HUES6 (cell line): Measurements from ENCODE around the gene RAB40C.

Experiments used
- H3K27ac ChIP-seq: 2 replicates; pipeline ENCODE4 v1.7.0; 2013; ENCODE audit warnings: low read depth, mild to moderate bottlenecking, low read length, inconsistent platforms
- H3K27me3 ChIP-seq: 2 replicates; pipeline ENCODE4 v1.6.1; 2013; ENCODE audit warnings: low read length; ENCODE audit not compliant: control insufficient read depth, insufficient read depth
- H3K36me3 ChIP-seq: 2 replicates; pipeline ENCODE4 v1.6.1; 2013; ENCODE audit warnings: low read length; ENCODE audit not compliant: control insufficient read depth, insufficient read depth
- H3K4me1 ChIP-seq: 2 replicates; pipeline ENCODE4 v1.6.1; 2013; ENCODE audit warnings: low read length; ENCODE audit not compliant: control insufficient read depth, insufficient read depth
- H3K4me3 ChIP-seq: 2 replicates; pipeline ENCODE4 v1.5.1; 2013; ENCODE audit warnings: low read depth, low read length
- H3K9ac ChIP-seq: one replicate; pipeline ENCODE4 v1.6.1; 2013; ENCODE audit warnings: mild to moderate bottlenecking, low read length
- H3K9me3 ChIP-seq: 2 replicates; pipeline ENCODE4 v1.6.1; 2013; ENCODE audit warnings: low read depth, low read length; ENCODE audit not compliant: control insufficient read depth, insufficient read depth

RAB40C gene

GRCh38 chr16:609984-610383, 20.1 kb downstream of the RAB40C start:
- Histone ChIP-seq H3K36me3 (peaks cover 6% of the 10 kb centered on the region; the same call in 1 of the 2 replicates), H3K9ac (no peak overlapping the region), H3K27me3 (no peaks in the 10 kb centered on the region), H3K4me1 (0 out of 2 replicates have a peak, but pooled peaks cover 4% of the 10 kb centered on the region), H3K9me3 (peaks cover 10% of the 10 kb centered on the region), H3K4me3 (no peak overlapping the region), H3K27ac (no peak overlapping the region)

GRCh38 chr16:610513-611381, 20.9 kb downstream of the RAB40C start:
- H3K9me3 ChIP-seq, result 0 out of 2 replicates have a peak, but pooled peaks cover 2% of the 10 kb centered on the region
- no peaks in the 10 kb centered on the region for H3K27me3 ChIP-seq
- no peak overlapping the region for H3K9ac ChIP-seq
- H3K36me3 ChIP-seq, result peaks cover 6% of the 10 kb centered on the region; the same call in 1 of the 2 replicates
- 0 out of 2 replicates have a peak, but pooled peaks cover 4% of the 10 kb centered on the region for H3K4me1 ChIP-seq
- H3K27ac ChIP-seq, result no peak overlapping the region
- no peak overlapping the region for H3K4me3 ChIP-seq

GRCh38 chr16:615122-615521, 25.3 kb downstream of the RAB40C start:
- H3K27me3 ChIP-seq, result no peaks in the 10 kb centered on the region
- peaks cover 6% of the 10 kb centered on the region; the same call in 1 of the 2 replicates for H3K36me3 ChIP-seq
- H3K4me1 ChIP-seq, result no peaks in the 10 kb centered on the region
- H3K4me3 ChIP-seq, result no peak overlapping the region
- H3K9ac ChIP-seq, result no peak overlapping the region
- H3K27ac ChIP-seq, result no peak overlapping the region
- H3K9me3 ChIP-seq, result no peaks in the 10 kb centered on the region

GRCh38 chr16:616733-617586, 27.1 kb downstream of the RAB40C start:
- Histone ChIP-seq H3K9me3 (no peaks in the 10 kb centered on the region), H3K27ac (no peak overlapping the region), H3K36me3 (peaks cover 6% of the 10 kb centered on the region; the same call in 1 of the 2 replicates), H3K4me1 (peaks cover 8% of the 10 kb centered on the region), H3K27me3 (no peaks in the 10 kb centered on the region), H3K9ac (no peak overlapping the region), H3K4me3 (no peak overlapping the region)

- H3K27me3 ChIP-seq, result no peaks in the 10 kb centered on the region
- H3K4me3 ChIP-seq, result no peak overlapping the region
- H3K27ac ChIP-seq, result no peak overlapping the region
- peaks cover 17% of the 10 kb centered on the region for H3K4me1 ChIP-seq
- no peak overlapping the region for H3K9ac ChIP-seq
- H3K9me3 ChIP-seq, result no peaks in the 10 kb centered on the region
- peaks cover 6% of the 10 kb centered on the region; the same call in 1 of the 2 replicates for H3K36me3 ChIP-seq
Measured at GRCh38 chr16:617855-618254, 28.0 kb downstream of the RAB40C start.

GRCh38 chr16:619476-620100, 29.7 kb downstream of the RAB40C start:
- no peak overlapping the region for H3K4me3 ChIP-seq
- no peak overlapping the region for H3K9ac ChIP-seq
- 0 out of 2 replicates have a peak, but pooled peaks cover under 1% of the 10 kb centered on the region for H3K36me3 ChIP-seq
- H3K27me3 ChIP-seq, result no peaks in the 10 kb centered on the region
- peaks cover 24% of the 10 kb centered on the region for H3K4me1 ChIP-seq
- H3K9me3 ChIP-seq, result no peaks in the 10 kb centered on the region
- H3K27ac ChIP-seq, result no peak overlapping the region

GRCh38 chr16:620700-621525, 31.0 kb downstream of the RAB40C start:
- no peaks in the 10 kb centered on the region for H3K36me3 ChIP-seq
- H3K27ac ChIP-seq, result no peak overlapping the region
- H3K27me3 ChIP-seq, result no peaks in the 10 kb centered on the region
- H3K9ac ChIP-seq, result no peak overlapping the region
- H3K9me3 ChIP-seq, result no peaks in the 10 kb centered on the region
- no peak overlapping the region for H3K4me3 ChIP-seq
- H3K4me1 ChIP-seq, result peaks cover 25% of the 10 kb centered on the region

- Histone ChIP-seq H3K4me1 (peaks cover 25% of the 10 kb centered on the region), H3K4me3 (no peak overlapping the region), H3K9ac (no peak overlapping the region), H3K27me3 (no peaks in the 10 kb centered on the region), H3K9me3 (no peaks in the 10 kb centered on the region), H3K36me3 (0 out of 2 replicates have a peak, but pooled peaks cover 4% of the 10 kb centered on the region), H3K27ac (no peak overlapping the region)
Measured at GRCh38 chr16:621526-622105, 31.8 kb downstream of the RAB40C start.

- H3K4me3 ChIP-seq, result no peak overlapping the region
- no peak overlapping the region for H3K27ac ChIP-seq
- no peaks in the 10 kb centered on the region for H3K27me3 ChIP-seq
- H3K9ac ChIP-seq, result no peak overlapping the region
- peaks cover 31% of the 10 kb centered on the region for H3K4me1 ChIP-seq
- H3K36me3 ChIP-seq, result peaks cover 9% of the 10 kb centered on the region; the same call in 1 of the 2 replicates
- H3K9me3 ChIP-seq, result no peaks in the 10 kb centered on the region
Measured at GRCh38 chr16:622920-623280, 33.0 kb downstream of the RAB40C start.
